GM18519 (cell line): ENCODE measurements around the gene COPS4.
A peak's percentile ranks its signal among the peaks of the same experiment; 100 is the strongest.
"Not testable (repeated sequence)": the region's sequence is repeated elsewhere in the genome, so short reads cannot be mapped to it uniquely, and the experiment has no call there.

ENCODE experiments used
- ATAC-seq: cut with Tn5 transposase; IDR thresholded peaks from one replicate; pipeline ENCODE4 v1.9.1; 2021; ENCODE audit warnings: mild to moderate bottlenecking, moderate library complexity; ENCODE audit not compliant: unreplicated experiment, low FRiP score

The COPS4 gene

GRCh38 chr4:83075311-83076095 is 40.5 kb downstream of the COPS4 start:
- ATAC-seq = no peak

- no peak for ATAC-seq
Observed at GRCh38 chr4:83080561-83080960, 45.6 kb downstream of the COPS4 start.

GRCh38 chr4:83082777-83083176 is 47.8 kb downstream of the COPS4 start:
- ATAC-seq = no peak

- peak; percentile 53 for ATAC-seq
Observed at GRCh38 chr4:83083925-83084475, 49.0 kb downstream of the COPS4 start.

- not testable (repeated sequence) for ATAC-seq
Observed at GRCh38 chr4:83084956-83085355, 50.0 kb downstream of the COPS4 start.

GRCh38 chr4:83089410-83090157 is 54.6 kb downstream of the COPS4 start:
- no peak for ATAC-seq

- no peak for ATAC-seq
Observed at GRCh38 chr4:83093060-83093640, 58.2 kb downstream of the COPS4 start.

GRCh38 chr4:83096397-83096796 is 61.4 kb downstream of the COPS4 start:
- no peak for ATAC-seq

- no peak for ATAC-seq
Observed at GRCh38 chr4:83104991-83105390, 70.0 kb downstream of the COPS4 start.

GRCh38 chr4:83107631-83108030 is 72.6 kb downstream of the COPS4 start:
- ATAC-seq = no peak

- no peak for ATAC-seq
Observed at GRCh38 chr4:83108101-83108861, 73.3 kb downstream of the COPS4 start.

GRCh38 chr4:83109480-83110222 is 74.7 kb downstream of the COPS4 start:
- ATAC-seq = peak; percentile 2

GRCh38 chr4:83110223-83110945 is 75.4 kb downstream of the COPS4 start:
- peak; percentile 49 for ATAC-seq

GRCh38 chr4:83110970-83111750 is 76.2 kb downstream of the COPS4 start:
- ATAC-seq = no peak

- ATAC-seq = not testable (repeated sequence)
Observed at GRCh38 chr4:83111751-83112141, 76.8 kb downstream of the COPS4 start.

- no peak for ATAC-seq
Observed at GRCh38 chr4:83112231-83112630, 77.2 kb downstream of the COPS4 start.

GRCh38 chr4:83112678-83113428 is 77.9 kb downstream of the COPS4 start:
- no peak for ATAC-seq

- no peak for ATAC-seq
Observed at GRCh38 chr4:83113429-83113786, 78.4 kb downstream of the COPS4 start.
